A549 (cell line): Measurements from ENCODE around the gene SLC19A1.

ENCODE experiments used
- CBX8 ChIP-seq: fragments of 200-600 bp; sonication (generic); IDR thresholded peaks from 2 replicates; pipeline ENCODE4 v1.6.1; 2016
- CTCF ChIP-seq: fragments of >200 bp; sonication (Bioruptor Twin); formaldehyde crosslinking; IDR thresholded peaks from 3 replicates; pipeline ENCODE4 v1.5.1; 2016
- ELK1 ChIP-seq: fragments of 150-350 bp; IDR thresholded peaks from 2 replicates; pipeline ENCODE4 v1.6.1; 2014; ENCODE audit warnings: low read depth, mild to moderate bottlenecking, low read length
- GATA3 ChIP-seq: IDR thresholded peaks from 2 replicates; pipeline ENCODE4 v1.6.1; 2012; ENCODE audit warnings: borderline replicate concordance
- JUN ChIP-seq, 2 experiments: fragments of >200 bp; sonication (Bioruptor Twin); formaldehyde crosslinking; IDR thresholded peaks; 2 replicates in 1 of 2; 3 replicates in 1 of 2; pipeline ENCODE4 v1.6.1; 2016 to 2017
- JUNB ChIP-seq: fragments of >200 bp; sonication (Bioruptor Twin); formaldehyde crosslinking; IDR thresholded peaks from 2 replicates; pipeline ENCODE4 v1.6.1; 2016
- KDM1A ChIP-seq: fragments of 200-600 bp; sonication (generic); IDR thresholded peaks from 2 replicates; pipeline ENCODE4 v1.6.1; 2016; ENCODE audit warnings: low read depth, mild to moderate bottlenecking
- MAX ChIP-seq: IDR thresholded peaks from 2 replicates; pipeline ENCODE4 v1.6.1; 2012
- MAZ ChIP-seq: fragments of 150-350 bp; IDR thresholded peaks from 2 replicates; pipeline ENCODE4 v1.6.1; 2014; ENCODE audit warnings: antibody characterized with exemption, low read depth, low read length, borderline replicate concordance
- NR3C1 ChIP-seq: fragments of >200 bp; sonication (Bioruptor Twin); formaldehyde crosslinking; IDR thresholded peaks from 3 replicates; pipeline ENCODE4 v1.6.1; 2017
- POLR2A ChIP-seq: IDR thresholded peaks from 2 replicates; pipeline ENCODE4 v1.6.1; 2012; ENCODE audit warnings: mild to moderate bottlenecking, low read length
- REST ChIP-seq: fragments of 200-600 bp; sonication (generic); IDR thresholded peaks from 2 replicates; pipeline ENCODE4 v1.6.1; 2016; ENCODE audit warnings: antibody characterized with exemption, mild to moderate bottlenecking, moderate library complexity
- RFX5 ChIP-seq: fragments of 450-650 bp; IDR thresholded peaks from 2 replicates; pipeline ENCODE4 v1.7.1; 2014; ENCODE audit warnings: antibody characterized with exemption, mild to moderate bottlenecking, moderate library complexity

- TF ChIP-seq KDM1A = no peak
- TF ChIP-seq CTCF = no peak
- no peak for TF ChIP-seq POLR2A
- no peak for TF ChIP-seq REST
- TF ChIP-seq RFX5 = no peak
- no peak for TF ChIP-seq ELK1
- TF ChIP-seq GATA3 = no peak
- TF ChIP-seq JUNB = no peak
- TF ChIP-seq MAX = no peak
- no peak for TF ChIP-seq NR3C1
- no peak for TF ChIP-seq CBX8
- no peak for TF ChIP-seq JUN (IDR thresholded peaks at IDR 0.05)
- no peak for TF ChIP-seq MAZ
Observed at GRCh38 chr21:45454926-45455673, 87.1 kb downstream of the SLC19A1 start.
